Ecto neural progenitor cell (in vitro differentiated cells): ENCODE measurements around the gene B3GALT6.

Experiments used
- DNase-seq: peaks from one replicate; pipeline ENCODE4 v3.0.0-alpha.2; 2018; ENCODE audit warnings: low spot score

The B3GALT6 gene

DNA sequence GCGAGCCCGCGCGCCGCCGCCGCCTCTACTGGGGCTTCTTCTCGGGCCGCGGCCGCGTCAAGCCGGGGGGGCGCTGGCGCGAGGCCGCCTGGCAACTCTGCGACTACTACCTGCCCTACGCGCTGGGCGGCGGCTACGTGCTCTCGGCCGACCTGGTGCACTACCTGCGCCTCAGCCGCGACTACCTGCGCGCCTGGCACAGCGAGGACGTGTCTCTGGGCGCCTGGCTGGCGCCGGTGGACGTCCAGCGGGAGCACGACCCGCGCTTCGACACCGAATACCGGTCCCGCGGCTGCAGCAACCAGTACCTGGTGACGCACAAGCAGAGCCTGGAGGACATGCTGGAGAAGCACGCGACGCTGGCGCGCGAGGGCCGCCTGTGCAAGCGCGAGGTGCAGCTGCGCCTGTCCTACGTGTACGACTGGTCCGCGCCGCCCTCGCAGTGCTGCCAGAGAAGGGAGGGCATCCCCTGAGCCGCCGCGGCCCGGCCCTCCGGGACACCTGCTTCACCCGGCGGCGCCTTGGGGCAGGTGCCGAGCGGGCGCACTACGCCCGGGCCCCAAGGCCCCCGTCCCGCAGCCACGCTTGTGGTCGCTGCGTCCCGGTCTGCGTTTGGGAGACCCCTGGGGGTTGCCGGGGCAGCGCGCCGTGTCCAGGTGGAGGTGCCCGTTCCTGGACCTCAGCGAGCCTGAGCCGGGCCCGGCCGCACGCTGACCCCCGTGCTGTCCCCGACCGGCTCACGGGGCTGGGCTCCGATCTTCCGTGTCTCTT, 944 bp downstream of the B3GALT6 start:
- no peak for DNase-seq

DNA sequence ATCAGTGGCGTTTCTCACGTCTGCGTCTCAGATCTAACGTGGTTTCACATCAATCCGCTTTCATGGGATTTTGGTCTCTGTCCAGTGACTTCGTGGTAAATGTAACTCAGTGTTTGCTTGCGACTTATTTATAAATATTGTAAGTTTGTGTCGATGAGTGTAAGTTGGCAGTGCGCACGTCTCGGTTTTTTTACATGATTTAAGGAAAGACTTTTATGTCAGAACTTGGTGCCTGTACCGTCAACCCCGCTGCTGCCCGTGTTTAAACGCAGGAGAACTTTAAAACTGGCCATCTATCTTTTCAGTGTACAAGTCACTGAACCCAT, 1.5 kb downstream of the B3GALT6 start:
- DNase-seq, result no peak

DNA sequence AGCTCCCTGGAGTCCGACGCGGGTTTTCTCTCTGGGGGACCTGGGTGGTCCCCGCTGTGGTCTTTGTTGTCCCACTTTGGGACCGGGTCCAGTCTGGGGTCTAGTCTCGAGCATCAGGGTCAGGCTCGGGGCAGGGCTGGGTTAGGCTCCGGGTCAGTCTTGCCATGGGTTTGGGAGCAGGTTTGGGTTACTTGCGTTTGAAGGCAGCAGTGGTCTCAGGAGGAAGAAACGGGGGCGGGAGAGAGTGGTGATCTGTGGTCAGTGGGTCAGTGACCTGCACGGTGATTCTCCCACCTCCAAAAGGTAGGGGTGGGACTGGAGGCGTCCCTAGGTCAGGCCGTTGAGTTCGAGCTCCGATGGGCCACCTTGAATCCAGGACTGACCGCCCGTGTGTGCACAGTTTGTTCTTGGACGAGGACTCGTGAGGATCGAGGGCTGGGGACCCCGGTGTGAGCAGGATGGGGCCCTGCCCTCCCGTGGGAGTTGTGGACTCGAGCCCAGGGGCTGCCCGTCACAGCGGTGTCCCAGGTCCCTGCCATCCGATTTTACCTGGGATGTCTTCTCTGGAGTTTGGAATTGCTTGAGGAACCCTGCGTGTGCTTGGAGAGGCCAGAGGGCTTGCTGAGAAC, 2.3 kb downstream of the B3GALT6 start:
- no peak for DNase-seq

DNA sequence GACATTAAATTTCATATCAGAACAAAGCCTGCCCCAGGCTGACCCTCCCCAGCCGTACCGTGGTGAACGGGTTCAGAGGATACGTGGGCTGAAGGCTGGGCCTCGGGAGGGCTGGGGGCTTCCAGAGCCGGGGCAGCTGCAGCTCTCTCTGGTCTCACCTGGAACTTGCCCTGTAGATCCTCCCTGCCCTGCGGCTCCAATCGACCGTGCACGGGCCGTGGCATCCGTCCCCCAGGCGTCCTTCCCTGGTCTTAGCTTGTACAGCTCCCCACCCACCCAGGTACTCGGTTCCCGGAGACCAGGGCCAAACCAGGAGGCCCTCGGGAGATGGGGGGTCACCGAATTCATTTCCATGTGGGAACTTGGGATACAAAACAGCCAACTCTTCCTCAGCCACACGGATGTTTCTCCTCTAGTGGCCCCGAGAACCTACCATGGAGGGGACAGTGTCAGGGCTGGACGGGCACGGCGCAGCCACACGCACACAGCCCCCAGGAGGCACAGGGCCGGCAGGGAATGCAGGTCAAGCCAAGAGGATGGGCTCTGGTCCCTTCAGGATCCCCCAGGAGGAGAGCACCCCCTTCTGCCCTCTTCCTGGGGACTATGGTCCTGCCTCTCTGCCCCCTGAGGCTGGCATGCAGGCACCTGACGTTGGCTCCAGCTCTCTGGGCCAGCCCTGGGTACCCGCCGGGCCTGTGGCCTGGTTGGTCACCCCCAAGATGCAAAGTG, 3.1 kb downstream of the B3GALT6 start:
- DNase-seq, result no peak

DNA sequence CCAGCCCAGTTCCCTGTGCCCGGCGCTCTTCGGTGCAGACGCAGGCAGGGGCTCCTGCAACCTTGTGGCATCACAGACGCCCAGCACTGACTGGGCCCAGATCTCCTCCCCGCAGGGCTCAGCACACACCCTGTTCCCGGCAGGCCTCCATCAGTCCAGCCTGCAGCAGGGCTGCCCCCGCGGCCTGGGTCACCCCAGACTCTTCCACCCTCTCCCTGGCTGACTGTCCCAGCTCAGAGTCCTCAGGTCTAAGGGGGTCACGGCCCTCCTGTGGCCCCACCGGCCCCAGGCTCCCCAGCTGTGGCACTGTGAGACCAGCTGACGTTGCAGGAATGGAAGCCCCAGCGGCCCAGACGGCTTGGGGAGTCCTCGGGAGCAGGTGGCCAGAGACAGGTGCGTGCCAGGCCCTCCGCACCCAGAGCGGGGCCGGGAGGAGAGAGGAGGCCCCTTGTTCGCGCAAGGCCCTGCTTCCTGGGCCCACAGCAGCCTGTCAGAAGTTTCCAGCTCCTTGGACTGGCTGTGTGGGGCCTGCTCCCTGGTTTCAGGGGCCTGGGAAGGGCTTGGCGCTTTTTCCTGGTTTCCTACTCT, 4.2 kb downstream of the B3GALT6 start:
- no peak for DNase-seq

DNA sequence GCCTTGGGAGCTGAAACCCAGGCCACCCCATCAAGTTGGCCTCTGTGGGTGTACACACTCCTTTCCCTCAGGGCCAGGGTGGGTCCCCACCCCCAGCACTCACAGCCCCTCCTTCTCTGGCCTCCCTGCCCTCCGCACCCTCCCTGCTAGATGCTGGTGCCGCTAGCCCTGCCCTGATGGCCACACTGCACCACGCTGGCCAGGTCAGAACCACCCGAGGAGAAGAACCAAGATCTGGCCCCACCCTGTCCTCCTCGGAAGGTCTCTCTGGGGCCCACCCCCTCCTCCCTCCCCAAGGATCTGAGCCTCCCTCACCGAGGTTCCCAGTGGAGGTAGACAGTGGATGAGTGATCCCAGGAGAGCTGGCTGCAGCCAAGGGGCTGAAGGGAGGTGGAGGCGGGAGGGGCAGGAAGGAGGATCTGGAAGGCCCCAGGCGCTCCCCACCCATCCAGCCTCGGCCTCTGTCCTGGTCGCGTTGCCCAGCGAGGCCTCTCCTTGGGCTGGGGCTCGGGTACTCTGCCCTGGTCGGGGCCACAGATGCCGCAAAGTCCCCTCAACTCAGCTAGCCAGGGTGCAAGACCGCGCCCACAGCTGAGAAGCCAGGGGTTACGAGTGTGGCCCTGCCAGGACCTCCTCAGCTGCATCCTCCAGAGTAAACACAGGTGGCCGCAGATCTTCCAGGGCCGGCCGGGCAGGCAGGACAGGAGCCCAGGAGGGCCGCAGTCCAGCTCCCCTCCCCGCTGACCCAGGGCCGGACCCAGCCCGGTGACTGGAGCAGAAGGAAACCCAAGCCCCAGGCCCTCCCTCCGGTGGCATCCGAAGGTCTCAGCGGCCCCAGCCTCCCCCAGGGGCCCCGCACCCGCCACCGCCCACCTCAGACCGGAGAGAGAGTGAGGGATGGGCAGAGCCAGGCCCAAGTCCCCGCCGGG, 5.2 kb downstream of the B3GALT6 start:
- DNase-seq, result no peak

DNA sequence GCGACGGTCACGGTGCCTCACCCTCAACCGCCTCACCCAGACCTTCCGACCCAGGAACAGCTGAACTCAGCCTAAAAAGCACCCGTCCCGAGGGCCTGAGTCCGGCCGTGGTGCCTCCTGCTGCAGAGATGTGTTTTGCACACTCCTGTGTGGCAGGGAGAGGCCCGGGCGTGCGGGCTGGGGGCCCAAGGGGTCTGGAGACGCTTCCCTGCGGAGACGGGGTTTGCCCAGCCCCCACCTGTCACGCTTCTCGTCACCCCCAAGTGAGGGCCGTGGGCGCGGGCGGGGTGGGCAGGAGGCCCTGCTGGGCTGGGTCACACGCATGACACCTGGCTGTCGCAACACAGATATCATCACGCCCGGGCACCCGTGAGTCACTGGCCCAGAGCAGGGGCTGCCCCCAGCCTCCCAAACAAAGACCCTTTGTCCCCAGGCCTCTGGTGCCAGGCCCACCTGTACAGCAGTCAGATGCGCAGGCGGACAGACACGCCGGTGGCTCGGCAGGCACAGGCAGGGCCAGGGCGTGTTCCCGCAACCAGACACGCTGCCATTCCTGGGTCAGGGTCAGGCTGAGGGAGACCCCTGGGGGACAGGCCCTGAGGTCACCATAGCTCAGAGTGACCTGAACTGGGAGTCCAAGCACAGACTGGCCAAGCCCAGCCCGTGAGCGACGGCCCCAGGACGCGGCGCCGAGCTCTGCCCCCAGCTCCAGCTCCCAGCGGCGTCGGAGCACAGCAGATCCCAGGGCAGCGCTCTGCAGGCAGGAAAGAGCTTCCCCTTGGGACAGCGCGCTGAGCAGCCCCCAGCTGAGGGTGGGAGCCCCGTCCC, 6.1 kb downstream of the B3GALT6 start:
- no peak for DNase-seq

DNA sequence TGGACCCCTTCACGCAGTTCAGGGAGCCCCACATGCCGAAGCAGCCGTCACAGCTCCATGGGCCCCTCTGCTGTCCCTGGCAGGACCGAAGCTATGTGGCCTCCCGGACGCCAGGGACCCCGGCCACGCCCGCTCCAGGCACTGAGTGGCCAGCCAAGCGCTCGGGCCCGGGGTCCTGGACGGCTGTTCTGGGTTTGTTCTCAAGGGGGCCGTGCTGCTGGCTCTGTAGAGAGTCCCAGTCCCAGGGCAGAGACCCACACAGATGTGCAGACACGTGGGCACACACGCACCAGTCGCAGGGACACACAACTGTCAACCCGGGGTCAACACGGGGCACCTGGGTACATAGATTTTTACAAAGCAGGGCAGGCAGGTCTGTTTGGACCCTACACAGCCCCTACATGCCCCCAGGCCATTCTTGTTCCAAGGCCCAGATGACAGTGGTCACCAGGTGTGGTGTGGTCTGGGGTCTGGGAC, 6.7 kb downstream of the B3GALT6 start:
- DNase-seq, result no peak

DNA sequence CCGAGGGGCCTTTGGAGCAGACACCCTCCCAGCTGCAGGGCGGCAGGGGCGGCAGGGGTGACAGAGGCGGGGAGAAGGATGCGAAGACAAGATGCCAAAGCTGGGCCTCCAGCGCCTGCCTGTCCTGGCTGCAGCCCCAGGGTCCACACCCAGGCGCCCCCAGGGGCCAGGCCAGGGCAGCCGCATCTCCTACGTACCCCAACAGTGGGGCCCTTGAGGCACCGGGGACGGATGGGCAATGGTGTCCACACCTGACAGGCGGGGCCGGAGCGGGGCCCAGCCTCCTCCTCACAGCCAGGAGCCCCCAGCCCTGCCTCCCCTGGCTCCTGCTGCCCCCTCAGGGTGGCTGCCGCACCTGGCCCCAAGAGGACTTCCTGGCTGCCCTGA, 7.2 kb downstream of the B3GALT6 start:
- DNase-seq, result no peak

DNA sequence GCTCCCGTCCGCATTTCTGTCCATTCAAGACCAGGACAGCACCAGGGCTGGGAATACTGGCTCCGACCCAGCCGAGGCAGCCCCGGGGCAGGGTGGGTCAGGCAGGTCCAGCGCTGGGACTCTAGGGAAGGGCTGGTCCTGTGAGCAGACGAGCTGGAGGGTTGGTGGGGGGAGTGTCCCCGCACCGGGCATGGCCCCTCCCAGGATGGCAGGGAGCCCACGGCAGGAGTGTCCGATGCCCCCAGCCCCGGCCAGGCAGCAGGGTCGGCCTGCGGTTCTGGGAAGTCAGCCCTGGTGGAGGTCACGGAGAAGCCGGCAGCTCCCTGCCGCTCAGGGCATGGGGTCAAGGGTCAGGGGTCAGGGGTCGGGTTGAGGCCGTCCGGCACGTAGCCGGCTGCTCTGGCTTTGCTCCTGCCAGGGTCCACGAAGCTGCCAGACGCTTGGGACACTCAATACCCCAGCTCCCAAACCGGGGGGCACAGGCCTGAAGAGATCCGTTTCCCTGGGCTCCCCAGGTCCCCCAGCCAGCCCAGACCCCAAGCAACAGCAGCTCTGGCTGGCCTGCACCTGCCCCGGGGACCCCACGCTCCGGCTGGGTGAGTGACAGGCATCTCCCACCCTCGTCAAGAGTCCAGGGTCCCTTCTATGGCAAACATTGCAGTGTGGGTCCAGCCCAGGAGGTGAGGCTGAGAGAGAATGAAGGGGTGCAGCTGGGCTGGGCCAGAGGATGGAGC, 7.7 kb downstream of the B3GALT6 start:
- no peak for DNase-seq

DNA sequence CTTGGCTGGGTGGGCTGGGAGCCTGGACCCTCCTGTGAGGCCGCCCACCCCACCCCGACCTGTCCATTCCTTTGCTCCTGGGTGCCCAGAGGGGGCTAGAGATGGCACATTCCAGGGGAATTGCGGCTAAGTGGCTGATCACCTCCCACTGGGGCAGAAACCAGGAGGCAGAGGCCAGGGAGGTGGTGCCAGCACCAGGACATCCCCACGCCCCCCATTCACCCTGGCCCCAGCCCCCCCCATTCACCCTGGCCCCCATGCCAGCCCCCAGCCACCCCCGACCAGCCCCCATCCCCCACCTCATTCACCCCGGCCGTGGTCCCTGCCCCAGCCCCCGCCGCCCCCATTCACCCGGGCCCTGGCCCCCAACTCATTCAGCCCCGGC, 8.3 kb downstream of the B3GALT6 start:
- DNase-seq, result no peak

DNA sequence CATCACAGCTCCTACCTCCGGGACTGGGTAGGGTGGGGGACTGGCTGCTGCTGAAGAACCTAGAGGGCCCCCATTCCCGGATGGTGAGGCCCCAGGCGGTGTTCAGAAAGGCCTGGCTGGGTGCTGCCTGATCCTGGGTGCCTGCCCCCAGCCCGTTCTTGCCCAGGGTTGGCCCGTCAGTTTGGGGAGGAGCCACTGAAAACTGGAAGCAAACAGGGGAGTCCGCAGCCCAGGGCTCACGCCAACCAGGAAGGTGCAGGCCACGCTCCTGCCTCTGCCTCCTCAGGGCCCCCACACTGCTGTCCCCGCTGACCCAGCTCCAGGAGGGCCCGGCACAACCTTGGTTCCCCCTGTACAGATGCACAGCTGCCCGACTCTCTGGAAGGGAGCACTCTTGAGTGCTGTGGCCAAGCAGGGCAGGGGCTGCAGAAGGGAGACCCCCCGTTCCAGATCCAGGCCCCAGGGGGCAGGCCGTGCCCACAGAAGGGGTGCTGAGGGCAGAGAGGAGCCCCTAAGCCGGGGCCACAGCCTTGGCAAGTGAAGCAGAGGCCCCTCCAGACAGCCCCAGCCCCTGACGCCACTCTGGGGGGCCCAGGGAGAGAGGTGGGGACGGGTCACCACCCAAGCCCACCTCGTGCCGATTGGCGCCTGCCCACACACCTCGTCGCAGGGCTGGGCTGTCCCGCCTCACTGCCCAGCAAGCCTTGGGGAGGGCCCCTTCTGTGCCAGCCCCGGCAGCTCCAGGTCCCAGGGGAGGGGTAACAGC, 9.0 kb downstream of the B3GALT6 start:
- DNase-seq, result no peak

DNA sequence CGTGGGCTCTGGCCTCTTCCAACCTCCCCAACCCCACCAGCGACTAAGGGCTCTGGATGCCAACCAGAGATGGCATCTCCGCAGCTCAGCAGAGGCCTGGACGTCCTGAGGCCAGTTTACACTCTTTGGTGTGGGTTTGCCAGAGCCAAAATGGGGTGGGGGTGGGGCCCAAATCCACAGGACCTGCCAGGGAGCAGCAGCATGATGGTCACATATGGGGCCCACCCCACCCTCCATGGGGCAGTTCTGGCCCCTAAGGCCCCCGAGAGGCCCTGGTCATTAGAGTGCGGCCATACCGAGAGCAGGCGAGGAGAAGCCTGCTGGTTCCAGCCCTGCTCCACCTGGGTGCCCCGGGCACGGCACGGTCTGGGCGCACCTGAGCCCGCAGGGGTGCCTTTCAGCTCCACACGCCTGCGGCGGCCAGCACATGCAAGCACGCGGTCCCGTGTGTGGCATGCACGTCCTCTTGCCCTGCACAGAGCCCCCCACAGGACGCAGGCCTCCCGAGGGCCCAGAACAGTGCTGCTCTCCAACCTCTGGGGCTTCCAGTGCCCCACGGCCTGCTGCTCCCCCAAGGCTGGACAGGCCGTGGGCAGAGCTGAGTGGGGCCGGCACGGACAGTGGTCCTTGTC, 9.7 kb downstream of the B3GALT6 start:
- DNase-seq, result no peak

DNA sequence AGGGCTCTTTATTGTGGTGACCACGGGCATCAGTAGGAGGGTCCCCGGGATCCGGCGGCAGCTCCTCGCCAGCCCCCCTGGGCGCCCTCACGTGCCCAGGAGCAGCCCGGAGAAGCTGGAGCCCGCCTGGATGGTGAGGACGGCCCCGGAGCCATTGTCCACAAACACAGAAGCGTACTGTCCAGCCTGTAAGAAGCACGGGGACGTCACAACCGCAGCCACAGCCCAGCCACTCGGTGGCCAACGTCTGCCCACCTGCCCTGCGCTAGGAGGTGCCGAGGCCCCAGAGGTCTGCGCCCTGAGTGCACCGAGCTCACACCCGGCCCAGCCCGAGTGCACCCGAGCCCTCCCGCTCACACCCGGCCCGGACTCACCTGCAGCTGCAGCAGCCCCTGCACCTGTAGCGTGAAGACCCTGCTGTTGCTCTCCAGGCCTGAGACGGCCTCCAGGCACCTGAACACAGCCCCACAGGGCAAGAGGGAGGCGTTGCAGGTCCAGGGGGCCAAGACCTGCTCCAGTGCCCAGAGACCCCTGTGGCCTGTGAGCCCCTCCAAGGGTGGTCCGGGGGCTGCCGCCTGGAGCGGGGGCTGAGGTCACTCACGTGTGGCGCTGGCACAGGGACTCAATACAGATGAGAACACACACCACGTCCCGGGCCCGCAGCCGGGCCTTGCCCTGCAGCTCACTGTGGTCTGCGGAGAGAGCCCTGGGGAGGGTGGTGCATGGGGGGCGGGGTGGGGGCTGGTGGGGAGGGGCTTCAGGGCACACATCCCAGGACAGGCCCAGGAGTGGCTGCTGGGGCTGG, 10.6 kb downstream of the B3GALT6 start:
- DNase-seq, result no peak

DNA sequence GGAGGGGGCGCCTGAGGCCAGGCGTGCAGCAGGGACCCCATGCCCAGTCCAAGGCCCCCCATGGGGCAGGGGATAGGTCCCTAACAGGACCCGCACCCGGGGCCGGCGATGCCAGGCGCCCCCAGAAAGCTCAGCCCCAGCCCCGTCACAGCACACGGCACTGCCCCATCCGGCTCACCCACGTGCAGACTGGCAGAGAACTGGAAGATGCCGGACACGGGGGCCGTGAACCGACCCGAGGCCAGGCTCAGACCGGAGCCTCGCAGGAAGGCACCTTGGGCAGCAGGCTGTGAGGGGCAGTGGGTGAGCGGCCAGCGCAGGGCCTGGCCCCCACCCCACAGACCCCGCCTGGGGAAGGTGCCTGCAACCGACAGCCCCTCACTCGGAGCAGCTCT, 11.2 kb downstream of the B3GALT6 start:
- no peak for DNase-seq

DNA sequence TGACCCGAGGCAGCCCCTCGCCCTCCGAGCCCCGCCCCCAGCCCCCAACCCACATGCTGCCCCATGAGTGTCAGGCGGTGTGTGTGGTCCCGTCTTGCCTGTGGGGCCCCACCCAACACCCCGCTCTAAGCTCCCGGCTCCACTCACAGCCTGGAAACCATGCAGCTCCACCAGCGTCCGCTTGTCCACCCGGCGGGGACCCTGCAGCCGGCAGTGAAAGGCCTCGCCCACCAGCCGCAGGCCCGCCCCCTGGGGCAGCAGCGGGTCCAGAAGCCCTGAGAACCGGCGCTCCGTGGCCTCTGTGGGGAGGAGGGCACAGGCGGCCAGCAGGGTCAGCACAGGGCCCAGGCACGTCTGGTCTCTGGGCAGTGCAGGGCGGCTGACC, 11.8 kb downstream of the B3GALT6 start:
- no peak for DNase-seq

DNA sequence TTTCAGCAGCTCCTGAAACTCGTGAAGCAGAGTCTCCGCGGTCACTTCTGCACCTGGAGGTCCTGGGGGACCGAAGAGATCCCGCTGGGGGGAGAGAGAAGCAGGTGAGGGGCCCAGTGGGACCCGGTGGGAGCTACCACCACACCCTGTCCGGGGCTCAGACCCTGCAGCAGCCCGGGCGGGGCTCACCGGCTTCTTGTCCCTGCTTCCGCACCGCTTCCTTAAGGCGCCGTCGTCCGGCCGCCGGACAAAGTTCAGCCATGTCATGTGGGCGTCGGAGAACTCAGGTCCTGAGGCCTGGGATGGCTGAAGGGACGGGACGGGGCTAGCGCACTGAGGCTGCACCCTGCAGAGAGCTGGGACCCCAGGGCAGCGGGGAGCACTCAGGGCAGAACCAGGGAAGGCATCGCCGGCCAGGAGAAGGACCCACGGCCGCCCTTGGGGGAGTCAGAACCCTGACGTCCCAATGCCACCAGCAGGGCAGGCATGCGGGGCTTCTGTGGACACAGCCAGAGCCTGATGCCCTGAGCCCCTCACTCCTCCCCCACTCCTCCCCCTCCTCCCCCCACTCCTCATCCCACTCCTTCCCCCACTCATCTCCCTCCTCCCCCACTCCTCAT, 12.3 kb downstream of the B3GALT6 start:
- DNase-seq, result no peak
